SK-N-SH treated with all-trans-retinoic acid at 6 μM for 48 hours (cell line): Measurements from ENCODE around the gene CCDC106.

Source experiments
- ARNTL ChIP-seq: fragments of 450-650 bp; formaldehyde crosslinking; IDR thresholded peaks from 2 replicates; pipeline ENCODE4 v1.5.0; 2020; ENCODE audit warnings: low read depth, mild to moderate bottlenecking, moderate library complexity, borderline replicate concordance
- BACH2 ChIP-seq: fragments of 250-450 bp; sonication (Bioruptor Pico); IDR thresholded peaks from 2 replicates; pipeline ENCODE4 v1.9.0; 2021; ENCODE audit warnings: mild to moderate bottlenecking, borderline replicate concordance
- CREB5 ChIP-seq: fragments of 250-450 bp; sonication (Bioruptor Pico); IDR thresholded peaks from 2 replicates; pipeline ENCODE4 v1.5.1; 2020; ENCODE audit warnings: low read depth, mild to moderate bottlenecking, moderate library complexity
- ESRRG ChIP-seq: fragments of 250-450 bp; sonication (Bioruptor Pico); IDR thresholded peaks from 2 replicates; pipeline ENCODE4 v1.6.1; 2021; ENCODE audit warnings: mild to moderate bottlenecking
- ISL1 ChIP-seq: fragments of 250-450 bp; sonication (Bioruptor Pico); IDR thresholded peaks from 2 replicates; pipeline ENCODE4 v2.1.2; 2022; ENCODE audit warnings: mild to moderate bottlenecking, moderate library complexity
- PATZ1 ChIP-seq: fragments of 250-450 bp; sonication (Bioruptor Pico); IDR thresholded peaks from 2 replicates; pipeline ENCODE4 v1.8.0; 2020; ENCODE audit warnings: mild to moderate bottlenecking, moderate library complexity, borderline replicate concordance
- PPARA ChIP-seq: fragments of 250-450 bp; sonication (Bioruptor Pico); IDR thresholded peaks from 2 replicates; pipeline ENCODE4 v1.5.0; 2020; ENCODE audit warnings: mild to moderate bottlenecking, borderline replicate concordance
- RARB ChIP-seq: fragments of 250-450 bp; sonication (Bioruptor Pico); IDR thresholded peaks from 2 replicates; pipeline ENCODE4 v1.8.0; 2021; ENCODE audit warnings: mild to moderate bottlenecking, moderate library complexity
- TSHZ2 ChIP-seq: fragments of 250-450 bp; sonication (Bioruptor Pico); IDR thresholded peaks from 2 replicates; pipeline ENCODE4 v1.5.0; 2020; ENCODE audit warnings: mild to moderate bottlenecking, moderate library complexity
- ZNF565 ChIP-seq: fragments of 450-650 bp; formaldehyde crosslinking; conservative IDR thresholded peaks from 2 replicates; pipeline ENCODE4 v1.5.0; 2020; ENCODE audit warnings: low read depth, mild to moderate bottlenecking, moderate library complexity
- ZNF70 ChIP-seq: fragments of 450-650 bp; formaldehyde crosslinking; IDR thresholded peaks from 2 replicates; pipeline ENCODE4 v1.5.0; 2020; ENCODE audit warnings: mild to moderate bottlenecking, moderate library complexity
- ZNF8 ChIP-seq: fragments of 450-650 bp; formaldehyde crosslinking; IDR thresholded peaks from 2 replicates; pipeline ENCODE4 v1.5.0; 2020; ENCODE audit warnings: mild to moderate bottlenecking, moderate library complexity

GRCh38 chr19:55619286-55619685 lies 28.7 kb upstream of the CCDC106 start:
- no peak for TF ChIP-seq ZNF8 (CRISPR knock-in tag)
- TF ChIP-seq RARB = no peak
- no peak for TF ChIP-seq ZNF70 (CRISPR knock-in tag)
- TF ChIP-seq BACH2 (CRISPR knock-in tag) = no peak
- TF ChIP-seq TSHZ2 (CRISPR knock-in tag) = no peak
- TF ChIP-seq PPARA = no peak
- TF ChIP-seq ARNTL = no peak
- no peak for TF ChIP-seq PATZ1 (CRISPR knock-in tag)
- TF ChIP-seq ISL1 (CRISPR knock-in tag) = no peak
- no peak for TF ChIP-seq ZNF565
- no peak for TF ChIP-seq ESRRG (CRISPR knock-in tag)
- no peak for TF ChIP-seq CREB5
